SHP77 treated with DMSO at 0.1 percent for 48 hours (cell line): Measurements from ENCODE around the gene RHBDL1.

ENCODE experiments used
- DNase-seq: peaks from one replicate; lab custom pipeline; 2025; lab: John Stamatoyannopoulos, UW

The RHBDL1 gene

DNA sequence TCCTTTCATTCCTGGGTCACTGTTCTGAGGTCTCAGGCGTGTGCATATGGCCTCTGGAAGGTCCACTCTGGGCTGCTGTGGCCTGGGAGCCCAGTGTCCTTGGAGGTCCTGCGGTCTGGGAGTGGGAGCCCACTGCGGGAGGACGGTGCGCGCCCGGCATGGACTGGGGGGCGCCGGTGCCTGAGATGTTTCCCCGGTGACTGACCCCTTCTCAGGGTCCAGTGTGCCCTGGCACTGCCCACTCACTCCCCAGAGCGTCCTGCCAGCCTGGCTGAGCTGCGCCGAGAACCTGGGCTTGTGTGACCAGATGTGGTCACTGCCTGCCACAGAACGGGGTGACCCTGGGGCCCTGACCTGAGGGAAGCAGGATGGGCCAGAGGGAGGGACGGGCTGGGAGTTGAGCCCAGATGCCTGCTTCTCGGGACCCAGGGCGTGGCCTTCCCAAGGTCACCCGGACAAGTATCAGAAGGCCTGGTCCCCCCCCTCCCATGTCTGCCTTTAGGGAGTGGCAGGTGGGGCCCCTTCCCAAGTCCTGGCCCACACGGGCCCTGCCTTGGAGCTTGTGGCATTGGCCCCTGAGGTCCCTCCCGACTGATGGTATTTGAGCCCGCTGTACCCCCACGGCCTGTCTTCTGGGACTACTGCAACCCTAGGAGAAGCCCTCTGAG, 1.1 kb upstream of the RHBDL1 start:
- no peak for DNase-seq

DNA sequence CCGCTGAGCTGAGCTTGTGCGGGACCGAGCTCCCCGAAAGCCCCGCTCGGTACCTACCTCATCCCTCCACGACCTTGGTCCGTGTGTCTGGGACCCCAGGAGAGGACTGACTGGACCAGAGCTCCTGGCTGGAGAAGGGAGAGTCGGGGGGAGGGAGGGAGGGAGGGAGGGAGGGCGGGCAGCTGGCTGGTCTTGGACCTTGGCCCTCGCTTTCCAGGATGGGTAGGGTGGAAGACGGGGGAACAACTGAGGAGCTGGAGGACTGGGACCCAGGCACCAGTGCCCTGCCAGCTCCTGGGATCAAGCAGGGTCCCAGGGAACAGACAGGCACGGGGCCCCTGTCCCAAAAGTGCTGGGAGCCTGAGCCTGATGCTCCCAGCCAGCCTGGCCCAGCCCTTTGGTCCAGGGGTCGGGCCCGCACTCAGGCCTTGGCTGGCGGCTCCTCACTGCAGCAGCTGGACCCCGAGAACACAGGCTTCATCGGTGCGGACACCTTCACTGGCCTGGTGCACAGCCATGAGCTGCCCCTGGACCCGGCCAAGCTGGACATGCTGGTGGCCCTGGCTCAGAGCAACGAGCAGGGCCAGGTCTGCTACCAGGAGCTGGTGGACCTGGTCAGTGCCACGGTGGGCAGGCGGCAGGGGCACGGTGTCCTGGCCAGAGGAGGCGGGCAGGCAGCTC, 553 bp downstream of the RHBDL1 start:
- DNase-seq: no peak

DNA sequence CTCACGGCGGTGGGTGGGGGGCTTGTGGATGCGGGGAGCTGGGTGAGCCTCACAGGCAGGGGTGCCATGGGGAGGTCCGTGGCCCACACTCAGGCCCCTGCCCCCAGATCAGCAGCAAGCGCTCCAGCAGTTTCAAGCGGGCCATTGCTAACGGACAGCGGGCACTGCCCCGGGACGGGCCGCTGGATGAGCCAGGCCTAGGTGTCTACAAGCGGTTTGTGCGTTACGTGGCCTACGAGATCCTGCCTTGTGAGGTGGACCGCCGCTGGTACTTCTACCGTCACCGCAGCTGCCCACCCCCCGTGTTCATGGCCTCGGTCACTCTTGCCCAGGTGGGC, 1.1 kb downstream of the RHBDL1 start:
- no peak for DNase-seq

DNA sequence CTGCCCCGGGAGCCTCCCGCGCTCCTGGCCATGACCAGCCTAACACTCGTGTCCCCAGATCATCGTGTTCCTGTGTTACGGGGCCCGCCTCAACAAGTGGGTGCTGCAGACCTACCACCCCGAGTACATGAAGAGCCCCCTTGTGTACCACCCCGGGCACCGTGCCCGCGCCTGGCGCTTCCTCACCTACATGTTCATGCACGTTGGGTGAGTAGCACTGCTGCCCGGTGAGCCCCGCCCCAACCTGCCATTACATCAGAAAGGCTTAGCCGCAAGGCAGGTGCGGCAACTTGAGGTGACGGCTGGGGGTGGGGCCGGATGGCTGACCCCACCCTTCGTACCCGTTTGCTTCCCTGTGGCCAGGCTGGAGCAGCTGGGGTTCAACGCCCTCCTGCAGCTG, 1.4 kb downstream of the RHBDL1 start:
- no peak for DNase-seq

DNA sequence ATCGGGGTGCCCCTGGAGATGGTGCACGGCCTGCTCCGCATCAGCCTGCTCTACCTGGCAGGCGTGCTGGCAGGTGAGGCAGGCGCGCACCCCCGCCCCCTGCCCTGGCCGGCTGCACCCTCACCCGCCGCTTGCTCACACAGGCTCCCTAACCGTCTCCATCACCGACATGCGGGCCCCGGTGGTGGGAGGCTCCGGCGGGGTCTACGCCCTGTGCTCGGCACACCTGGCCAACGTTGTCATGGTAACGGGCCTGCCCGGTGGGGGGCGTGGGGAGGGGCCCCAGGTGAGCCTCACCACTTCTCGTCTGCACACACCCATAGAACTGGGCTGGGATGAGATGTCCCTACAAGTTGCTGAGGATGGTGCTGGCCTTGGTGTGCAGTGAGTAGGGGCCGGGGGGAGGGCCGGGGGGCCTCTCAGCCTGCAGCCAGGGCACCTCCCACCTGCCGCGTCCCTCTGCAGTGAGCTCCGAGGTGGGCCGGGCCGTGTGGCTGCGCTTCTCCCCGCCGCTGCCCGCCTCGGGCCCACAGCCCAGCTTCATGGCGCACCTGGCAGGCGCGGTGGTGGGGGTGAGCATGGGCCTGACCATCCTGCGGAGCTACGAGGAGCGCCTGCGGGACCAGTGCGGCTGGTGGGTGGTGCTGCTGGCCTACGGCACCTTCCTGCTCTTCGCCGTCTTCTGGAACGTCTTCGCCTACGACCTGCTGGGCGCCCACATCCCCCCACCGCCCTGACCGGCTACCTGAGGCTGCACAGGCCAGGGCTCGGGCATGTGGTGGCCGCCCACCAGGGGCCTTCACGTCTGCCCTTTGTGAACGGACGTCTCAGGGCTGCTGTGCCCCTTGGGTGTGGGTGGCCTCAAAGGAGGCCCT, 2.1 kb downstream of the RHBDL1 start:
- DNase-seq: no peak

DNA sequence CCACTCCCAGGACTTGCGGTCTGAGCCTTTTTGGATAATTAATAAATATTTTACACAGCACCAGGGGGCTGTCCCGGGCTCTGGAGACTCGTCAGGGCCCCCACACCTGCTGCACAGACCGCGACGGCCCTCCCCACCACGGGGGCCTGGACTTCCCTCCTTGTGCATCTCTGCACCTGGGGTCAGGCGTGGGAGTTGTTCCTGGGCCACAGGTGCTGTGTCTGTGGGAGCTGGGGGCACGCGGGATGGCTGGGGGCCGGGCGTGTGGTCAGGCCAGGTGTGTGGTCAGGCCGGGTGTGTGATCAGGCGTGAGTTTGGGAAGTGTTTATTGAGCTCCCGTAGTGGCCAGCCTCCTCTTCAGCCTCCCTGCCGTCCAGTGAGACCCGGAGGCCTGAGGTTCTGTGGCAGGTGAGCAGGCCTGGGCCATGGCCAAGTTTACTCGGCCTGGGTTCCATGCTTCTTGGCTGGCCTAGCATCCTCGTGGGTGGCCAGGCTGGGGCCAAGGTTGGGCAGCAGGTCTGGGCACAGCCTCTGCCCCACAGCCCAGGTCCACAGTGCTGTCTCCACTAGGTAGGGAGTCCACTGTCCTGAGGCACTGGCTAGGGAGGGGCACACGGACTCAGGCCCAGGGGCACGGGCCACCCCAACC, 2.9 kb downstream of the RHBDL1 start:
- no peak for DNase-seq

DNA sequence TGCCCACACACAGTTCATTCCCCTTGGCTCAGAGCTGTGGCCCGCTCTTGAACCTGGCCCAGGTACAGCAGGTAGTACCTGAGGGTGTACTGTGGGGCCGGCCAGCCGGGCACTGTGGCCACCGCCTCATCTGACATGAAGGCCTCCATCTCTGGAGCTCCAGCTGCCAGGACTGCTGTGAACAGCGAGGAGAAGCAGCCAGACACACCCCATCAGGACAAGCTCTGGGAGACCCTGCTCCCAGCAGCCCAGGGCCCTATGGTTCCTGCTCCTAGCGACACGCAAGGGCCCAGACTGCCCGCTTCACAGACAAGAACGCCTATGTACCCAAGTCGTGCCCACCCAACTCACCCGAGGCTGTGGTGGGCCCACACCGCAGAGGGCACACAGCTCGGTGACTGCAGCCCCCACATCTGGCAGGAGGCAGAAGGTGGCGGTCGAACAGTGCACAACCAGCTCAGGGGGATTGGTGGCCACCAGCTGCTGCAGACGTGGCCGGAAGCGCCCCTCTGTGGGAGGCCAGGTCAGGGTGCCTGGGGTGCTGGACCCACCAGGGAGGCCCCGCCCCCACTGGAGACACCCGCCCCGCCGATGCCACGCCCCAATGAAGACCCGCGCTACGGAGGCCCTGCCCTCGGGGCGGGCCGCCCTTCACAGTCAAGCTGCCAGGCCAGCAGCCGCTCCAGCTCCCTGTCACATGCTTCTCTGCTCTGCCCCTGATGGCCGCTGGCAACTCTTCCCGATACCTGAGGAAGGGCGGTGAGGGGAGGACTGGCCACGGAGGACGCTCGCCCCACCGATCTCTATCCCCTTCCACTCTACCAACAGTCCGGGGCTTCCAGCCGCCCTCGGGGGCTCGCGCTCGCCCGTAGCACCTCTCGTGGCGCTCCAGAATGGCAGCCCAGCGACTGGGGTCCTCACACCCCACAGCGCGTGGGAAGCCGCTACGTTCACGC, 3.7 kb downstream of the RHBDL1 start:
- peak; percentile 29 for DNase-seq

DNA sequence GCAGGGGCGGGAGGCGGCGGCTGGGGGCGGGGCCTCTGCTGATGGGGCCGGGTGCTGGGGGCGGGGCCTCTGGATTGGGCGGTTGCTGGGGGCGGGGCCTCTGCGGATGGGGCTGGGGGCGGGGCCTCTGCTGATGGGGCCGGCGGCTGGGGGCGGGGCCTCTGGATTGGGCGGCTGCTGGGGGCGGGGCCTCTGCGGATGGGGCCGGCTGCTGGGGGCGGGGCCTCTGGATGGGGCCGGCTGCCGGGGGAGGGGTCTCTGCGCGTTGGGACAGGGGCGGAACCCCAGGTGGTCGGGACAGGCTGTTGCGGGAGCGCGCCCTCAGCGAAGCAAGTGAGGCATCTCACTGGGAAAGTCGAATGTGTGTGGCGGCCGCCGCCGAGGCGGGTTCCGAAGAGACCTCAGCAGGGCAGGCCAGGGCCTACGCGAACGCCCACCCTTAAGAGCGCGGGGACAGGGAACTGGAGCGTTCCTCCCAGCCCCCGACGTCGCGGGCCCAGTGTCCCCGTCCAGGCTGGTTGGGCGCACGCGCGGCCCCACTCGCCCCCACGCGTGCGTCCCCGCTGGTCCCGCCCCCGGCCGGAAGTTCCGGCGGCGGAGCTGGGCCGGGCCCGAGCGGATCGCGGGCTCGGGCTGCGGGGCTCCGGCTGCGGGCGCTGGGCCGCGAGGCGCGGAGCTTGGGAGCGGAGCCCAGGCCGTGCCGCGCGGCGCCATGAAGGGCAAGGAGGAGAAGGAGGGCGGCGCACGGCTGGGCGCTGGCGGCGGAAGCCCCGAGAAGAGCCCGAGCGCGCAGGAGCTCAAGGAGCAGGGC, 4.5 kb downstream of the RHBDL1 start, which contains the start of gene STUB1:
TSS of gene STUB1 (plus strand) at position 597 of the 811 bp plus-strand sequence. CDS start at position 713, 116 bp downstream.
- no peak for DNase-seq

DNA sequence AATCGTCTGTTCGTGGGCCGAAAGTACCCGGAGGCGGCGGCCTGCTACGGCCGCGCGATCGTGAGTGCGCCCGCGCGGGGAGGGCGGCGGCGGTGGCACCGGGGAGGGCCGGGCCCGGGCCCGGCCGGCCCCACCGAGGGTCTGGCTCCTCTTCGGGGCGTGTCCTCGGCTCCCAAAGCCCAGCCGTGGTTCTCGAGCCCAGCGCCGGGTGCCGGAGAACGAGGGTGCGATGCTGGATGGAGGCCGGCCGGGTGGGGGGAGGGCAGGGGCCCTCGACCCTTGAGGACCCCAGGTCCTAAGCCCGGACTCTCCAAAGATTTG, 5.1 kb downstream of the RHBDL1 start:
- no peak for DNase-seq

DNA sequence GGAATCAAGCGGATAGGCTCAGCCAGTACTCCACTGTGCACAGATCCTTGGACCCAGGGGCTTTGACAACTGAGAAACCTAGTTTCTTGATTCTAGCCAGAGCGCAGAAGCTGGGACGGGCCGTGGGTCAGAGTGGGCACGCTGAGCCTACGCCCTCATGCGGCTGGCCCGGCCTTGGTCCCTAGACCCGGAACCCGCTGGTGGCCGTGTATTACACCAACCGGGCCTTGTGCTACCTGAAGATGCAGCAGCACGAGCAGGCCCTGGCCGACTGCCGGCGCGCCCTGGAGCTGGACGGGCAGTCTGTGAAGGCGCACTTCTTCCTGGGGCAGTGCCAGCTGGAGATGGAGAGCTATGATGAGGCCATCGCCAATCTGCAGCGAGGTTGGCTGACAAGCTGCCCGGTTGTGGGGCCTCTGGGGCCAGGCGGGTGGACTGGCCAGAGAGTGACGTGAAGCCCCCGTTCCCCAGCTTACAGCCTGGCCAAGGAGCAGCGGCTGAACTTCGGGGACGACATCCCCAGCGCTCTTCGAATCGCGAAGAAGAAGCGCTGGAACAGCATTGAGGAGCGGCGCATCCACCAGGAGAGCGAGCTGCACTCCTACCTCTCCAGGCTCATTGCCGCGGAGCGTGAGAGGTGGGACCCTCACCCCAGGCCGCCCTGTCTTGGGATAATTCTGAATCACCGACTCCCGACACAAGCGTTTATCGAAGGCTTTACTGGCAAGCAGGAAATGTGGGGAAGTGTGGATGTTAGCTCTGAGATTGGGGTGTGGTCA, 5.7 kb downstream of the RHBDL1 start:
- DNase-seq: no peak

DNA sequence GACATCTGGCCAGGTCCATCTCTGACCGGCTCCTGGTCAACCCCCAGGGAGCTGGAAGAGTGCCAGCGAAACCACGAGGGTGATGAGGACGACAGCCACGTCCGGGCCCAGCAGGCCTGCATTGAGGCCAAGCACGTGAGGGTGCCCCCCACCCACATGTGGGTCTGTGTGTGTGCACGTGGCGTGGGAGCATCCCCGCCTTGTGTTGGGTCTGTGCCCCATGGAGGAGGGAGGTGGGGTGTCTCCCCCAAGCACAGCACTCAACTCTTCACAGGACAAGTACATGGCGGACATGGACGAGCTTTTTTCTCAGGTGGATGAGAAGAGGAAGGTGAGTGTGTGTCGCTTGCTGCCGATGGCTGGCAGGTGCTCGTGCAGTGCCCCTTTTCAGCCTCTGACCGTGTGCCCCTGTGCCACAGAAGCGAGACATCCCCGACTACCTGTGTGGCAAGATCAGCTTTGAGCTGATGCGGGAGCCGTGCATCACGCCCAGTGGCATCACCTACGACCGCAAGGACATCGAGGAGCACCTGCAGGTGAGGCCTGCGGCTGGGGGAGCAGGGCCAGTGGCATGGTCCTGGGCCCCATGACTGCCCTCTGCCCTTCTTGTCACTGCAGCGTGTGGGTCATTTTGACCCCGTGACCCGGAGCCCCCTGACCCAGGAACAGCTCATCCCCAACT, 6.4 kb downstream of the RHBDL1 start:
- DNase-seq: no peak

DNA sequence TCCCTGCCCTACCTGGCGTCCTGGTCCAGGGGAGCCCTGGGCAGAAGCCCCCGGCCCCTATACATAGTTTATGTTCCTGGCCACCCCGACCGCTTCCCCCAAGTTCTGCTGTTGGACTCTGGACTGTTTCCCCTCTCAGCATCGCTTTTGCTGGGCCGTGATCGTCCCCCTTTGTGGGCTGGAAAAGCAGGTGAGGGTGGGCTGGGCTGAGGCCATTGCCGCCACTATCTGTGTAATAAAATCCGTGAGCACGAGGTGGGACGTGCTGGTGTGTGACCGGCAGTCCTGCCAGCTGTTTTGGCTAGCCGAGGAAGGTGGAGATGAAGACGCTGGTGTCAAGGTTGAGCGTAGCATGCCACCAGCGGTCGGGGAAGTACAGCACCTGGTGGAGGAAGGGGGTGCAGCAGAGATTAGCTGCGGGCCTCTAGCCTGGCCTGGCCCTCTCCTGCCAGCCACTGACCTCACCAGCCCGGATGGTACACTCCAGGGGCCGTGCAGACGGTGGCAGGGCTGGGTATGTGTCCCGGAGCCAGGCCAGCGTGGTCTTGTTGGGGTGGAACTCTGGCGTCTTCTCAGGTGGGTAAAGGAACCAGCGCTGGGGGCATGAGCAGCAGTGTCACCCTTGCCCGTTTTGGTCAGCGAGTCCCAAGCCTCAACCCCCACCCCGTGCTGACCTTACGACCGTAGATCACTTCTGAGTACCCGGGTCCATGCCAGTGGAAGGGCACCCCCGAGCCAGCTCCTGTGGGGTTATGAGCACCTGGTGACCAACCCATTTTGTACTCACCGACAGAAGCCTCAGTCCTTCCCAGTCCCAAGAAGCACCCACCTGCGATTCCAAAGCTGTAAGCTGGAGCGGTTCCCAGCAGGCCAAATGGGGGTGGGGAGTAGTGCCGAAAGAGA, 7.3 kb downstream of the RHBDL1 start:
- DNase-seq: no peak

DNA sequence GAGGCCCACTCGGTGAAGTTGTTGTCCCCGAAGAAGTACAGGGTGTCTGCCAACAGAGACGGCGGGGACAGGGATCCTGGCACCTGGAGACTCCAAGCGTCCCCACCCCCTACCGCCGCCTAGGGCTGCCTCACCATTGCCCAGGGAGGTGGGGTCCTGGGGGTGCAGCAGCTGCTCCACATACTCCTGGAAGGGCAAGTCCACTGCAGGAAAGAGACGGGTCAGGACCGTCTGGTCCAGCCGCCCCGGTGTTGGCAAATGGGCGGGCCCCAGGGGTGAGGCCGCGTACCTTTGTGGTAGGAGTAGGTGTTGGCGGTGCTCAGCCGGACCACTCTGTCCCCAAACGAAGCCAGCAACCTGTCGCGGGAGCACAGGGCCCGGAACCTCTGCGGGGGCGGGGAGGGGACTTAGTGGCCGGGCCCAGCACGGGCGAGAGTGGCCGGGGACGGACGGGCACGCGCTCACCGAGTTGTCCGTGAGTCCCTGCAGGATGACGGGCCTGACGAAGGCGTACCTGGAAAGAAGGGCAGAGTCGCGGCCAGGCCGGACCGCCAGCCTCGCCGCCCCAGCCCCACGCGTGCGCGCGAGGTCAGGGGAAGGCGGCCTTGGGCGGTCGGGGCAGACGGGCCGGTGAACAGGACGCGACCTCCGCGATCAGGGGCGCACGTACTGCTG, 8.1 kb downstream of the RHBDL1 start:
- DNase-seq: no peak

DNA sequence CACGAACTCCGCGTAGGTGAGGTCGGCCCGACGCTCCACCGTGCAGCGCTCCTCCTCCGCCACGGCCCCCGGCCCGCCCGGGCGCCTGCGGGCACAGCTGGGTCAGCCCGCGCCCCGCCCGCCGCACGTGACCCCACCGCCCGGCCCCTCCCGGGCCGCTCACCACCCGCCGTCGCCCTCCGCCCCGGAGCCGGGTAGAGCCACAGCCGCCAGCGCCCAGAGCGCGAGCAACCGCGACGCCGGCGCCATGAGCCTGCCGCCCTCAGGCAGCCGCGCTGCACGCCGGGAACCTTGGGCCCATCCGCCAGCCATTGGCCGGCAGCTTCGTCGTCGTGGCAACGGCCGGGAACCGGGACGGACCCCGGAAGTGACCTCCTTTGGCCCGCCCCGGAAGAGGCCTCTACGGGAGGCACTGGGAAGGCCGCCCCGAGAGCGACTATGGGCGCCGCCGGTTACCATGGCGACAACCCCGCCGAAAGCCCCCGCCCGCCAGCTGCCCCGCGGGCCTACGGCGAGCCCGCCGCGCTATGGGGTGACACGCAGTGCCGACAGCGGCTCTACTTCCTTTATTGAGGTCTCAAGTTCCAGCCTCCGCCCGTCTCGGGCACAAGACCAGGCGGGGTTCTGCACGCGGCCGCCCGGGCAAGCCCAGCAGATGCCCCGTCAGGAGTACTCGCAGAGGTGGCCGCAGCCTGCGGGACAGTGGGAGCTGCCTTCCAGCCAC, 8.8 kb downstream of the RHBDL1 start, which contains the start of gene JMJD8:
TSS of gene JMJD8 (minus strand) at position 264 of the 724 bp plus-strand sequence. CDS start at position 249, 15 bp downstream.
- DNase-seq: peak; percentile 93

DNA sequence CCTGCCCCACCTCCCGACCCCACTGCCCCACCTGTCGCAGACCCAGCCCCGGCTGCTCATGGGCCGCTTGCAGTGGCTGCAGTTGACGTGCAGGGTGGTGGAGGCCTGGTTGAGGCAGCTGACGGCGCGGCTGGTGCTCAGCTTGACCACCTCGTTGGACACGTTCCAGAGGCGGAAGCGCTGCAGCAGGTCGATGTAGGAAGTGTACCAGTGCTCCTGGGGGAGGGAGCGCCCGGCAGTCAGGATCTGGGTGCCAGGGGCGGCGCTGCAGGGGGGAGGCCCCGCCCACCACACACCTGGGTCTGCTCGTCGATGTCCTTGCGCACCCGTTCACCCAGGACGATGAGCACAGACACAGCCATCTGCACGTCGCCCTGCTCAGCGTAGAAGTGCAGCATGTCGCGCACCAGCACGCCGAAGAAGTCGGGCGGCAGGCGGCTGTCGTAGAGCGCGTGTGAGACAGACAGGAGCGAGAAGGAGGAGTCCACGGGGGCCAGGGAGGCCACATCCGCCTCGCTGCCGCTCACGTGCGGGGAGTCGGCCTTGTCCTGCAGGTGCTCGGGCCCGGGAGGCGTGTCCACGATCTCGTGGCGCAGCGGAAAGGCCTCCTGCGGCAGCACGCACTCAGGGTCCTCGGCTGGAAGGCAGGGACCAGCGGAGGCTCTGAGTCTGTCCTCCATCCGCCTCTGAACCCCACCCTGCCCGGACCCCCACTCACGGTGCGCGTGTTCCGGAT, 9.7 kb downstream of the RHBDL1 start:
- DNase-seq: peak; percentile 72

DNA sequence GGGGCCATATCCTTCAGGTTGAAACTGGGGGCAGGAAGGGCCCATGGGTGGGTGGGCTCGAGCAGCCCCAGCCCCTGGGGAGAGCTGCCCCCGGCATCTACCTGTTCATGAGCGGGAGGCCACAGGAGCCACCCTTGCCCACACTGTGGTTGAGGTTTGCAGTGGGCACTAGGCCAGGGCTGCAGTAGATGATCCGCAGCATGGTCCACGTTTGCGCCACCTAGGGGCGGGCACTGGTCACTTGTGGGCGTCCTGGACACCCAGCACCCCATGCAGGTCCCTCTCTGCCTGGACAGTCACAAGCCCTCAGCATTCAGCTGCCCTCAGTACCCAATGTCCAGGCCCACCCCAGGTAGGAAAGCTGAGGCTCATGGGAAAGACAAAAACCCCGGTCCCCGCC, 10.5 kb downstream of the RHBDL1 start:
- DNase-seq: peak; percentile 44
